NK-92 (cell line): ENCODE data around the gene SPOCK2.
A peak's percentile ranks its signal among the peaks of the same experiment; 100 is the strongest.

Experiments used
- DNase-seq: peaks from one replicate; lab custom pipeline; 2025; ENCODE audit not compliant: unreplicated experiment; lab: John Stamatoyannopoulos, UW

Gene SPOCK2

DNA sequence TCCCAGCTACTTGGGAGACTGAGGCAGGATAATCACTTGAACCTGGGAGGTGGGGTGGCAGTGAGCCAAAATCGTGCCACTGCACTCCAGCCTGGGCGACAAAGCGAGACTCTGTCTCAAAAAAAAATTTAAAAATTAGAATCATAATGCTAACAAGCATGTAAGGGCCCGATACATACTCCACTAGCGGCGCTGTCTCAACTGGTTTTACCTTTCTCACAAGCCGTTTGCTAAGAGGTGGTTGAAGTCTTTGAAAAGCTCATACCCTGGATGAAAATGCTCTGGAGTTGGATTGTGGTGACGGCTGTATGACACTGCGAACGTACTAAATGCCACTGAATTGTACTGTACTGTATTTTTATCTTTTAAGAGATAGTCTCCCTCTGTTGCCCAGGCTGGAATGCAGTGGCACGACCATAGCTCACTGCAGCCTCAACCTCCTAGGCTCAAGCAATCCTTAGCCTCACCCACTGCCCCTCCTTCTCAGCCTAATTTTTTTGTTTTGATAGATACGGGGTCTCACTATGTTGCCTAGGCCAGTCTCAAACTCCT, 29.9 kb downstream of the SPOCK2 start:
- DNase-seq, result no peak

DNA sequence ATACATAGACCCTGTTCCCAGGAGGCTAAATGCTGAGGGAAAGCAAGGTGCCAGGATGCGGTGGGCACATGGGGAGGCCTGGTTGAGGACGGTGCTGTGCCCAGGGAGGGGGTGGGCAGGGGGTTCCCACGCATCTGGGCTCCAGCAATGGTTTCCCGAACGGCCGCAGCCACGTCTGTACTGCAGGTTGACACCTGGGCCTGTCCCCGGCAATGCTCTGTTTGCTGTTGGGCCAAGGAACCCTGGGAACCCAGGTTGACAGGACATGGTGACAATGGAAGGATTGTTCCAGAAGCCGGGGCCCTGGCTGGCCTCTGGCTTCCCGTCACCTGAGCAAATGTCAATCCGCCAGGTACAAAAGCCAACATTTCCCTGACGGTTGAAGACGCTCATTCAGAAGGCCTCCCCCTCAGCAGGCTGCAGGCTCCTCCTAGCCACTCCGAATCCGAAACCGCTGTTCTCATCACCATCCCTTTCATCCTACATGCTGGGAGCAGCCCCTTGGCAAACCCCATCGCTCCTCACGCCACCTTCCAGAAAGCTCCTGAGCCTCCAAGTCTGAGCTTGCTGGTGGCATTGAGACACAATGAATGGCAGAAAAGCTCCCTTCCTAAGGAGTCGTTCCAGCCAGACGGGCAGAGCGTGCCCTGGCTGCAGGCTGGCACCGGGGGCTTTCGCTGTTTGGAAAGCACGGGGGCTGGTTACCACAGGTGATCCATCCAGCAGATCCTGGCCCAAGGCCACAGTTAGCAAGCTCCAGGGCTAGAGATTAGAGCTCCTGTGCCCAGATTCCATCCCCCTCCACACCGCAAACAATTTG, 31.2 kb downstream of the SPOCK2 start:
- DNase-seq, result no peak

DNA sequence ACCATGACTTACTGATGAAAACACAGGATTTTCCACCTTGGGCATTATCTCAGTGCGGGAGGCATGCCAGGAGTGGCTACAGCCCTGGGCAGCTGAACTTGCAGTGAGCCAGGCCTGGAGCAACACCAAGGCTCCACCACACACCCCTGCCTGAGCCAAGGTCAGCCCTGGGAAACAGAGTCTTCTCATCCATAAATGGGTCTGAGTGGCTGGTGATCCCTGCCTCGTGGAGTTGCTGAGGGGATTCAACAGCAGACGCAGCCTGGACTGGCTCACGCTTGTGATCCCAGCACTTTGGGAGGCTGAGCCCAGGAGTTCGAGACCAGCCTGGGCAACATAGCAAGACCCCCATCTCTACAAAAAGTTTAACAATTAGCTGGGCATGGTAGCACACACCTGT, 32.2 kb downstream of the SPOCK2 start:
- DNase-seq, result no peak

DNA sequence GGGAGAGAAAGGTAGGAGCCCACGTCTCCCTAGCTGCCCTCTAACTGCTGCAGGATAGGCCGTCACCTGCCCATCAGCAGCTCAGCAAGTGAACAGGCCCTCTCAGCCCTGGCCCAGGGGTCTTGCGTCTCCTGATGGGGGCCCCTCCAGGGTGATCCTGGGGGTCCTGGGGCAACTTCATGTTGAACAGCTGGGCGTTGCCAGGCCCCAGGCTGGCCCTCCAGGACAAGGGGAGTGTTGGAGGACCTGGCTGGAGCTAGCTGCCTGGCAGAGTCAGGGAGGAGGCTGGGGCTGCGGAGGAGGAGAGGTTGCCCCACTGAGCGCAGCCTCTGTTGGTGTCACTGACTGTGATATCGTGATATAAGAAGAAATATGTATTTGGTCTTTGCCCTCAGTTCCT, 34.7 kb downstream of the SPOCK2 start:
- no peak for DNase-seq

DNA sequence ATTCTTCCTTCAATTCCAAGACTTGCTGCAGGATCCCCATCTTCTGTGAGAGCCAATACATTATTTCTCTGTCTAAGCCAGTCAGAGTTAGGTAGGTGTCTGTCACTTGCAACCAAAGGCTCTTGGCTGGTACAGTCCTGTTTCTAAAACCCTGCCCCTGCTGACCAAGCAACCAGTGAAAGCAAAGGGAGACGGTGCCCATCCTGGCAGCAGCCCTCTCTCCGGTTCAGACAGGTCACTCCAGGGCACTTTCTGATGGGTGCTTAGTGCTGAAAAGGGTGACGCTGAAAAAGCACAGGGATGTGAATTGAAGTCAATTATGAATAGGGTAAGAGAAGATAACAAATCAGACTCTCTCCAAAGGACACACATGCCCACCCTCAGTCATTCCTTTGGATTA, 37.5 kb downstream of the SPOCK2 start:
- DNase-seq, result no peak

DNA sequence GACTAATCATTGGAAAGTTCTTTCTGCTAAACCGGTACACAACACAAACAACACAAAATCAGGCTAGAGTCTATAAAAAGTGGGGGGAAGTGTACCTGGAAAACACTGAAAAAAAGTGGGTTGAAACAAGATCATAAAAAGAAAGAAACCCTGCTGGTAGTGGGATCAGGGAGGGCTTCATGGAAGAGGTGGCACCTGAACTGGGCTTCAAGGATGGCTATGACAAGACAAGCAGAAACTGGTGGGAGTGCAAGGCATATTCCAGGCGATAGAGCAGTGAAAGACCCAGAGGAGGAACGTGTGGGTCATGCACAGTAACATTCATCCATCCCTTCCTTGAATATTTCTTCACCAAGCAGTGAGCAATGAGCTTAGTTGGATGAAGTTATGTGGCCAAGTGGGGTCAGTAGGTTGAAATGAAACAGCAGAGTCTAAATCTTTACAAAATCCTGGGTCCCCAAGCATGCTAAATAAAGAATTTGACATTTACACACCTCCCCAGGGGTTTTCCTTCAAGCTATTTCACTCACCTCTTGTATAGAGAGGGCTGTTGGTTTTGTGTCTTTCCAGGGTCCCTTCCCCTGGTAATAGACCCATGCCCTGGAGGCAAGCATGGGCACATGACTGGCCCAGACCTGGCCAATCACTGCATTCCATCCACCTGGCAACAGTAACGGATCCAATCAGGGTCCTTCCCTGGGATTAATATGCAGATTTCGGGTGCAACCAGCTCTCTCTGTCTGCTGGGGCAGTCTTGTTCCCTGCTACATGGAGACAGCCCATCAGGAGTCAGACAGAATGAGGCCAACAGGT, 38.2 kb downstream of the SPOCK2 start:
- no peak for DNase-seq

DNA sequence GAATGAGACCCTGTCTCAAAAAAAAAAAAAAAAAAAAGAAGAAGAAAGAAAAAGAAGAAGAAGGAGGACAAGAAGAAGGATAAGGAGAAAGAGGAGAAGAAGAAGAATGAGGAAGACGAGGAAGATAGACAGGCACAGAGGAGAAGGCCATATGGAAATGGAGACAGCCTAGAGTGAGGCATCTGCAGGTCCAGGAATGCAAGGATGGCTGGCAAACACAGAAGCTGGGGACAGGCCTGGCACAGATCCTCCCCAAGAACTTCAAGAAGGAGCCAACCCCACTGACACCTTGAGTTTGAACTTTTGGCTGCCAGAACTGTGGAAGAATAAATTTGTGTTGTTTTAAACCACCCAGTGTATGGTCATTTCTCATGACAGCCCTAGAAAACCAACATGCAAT, 38.9 kb downstream of the SPOCK2 start:
- no peak for DNase-seq

DNA sequence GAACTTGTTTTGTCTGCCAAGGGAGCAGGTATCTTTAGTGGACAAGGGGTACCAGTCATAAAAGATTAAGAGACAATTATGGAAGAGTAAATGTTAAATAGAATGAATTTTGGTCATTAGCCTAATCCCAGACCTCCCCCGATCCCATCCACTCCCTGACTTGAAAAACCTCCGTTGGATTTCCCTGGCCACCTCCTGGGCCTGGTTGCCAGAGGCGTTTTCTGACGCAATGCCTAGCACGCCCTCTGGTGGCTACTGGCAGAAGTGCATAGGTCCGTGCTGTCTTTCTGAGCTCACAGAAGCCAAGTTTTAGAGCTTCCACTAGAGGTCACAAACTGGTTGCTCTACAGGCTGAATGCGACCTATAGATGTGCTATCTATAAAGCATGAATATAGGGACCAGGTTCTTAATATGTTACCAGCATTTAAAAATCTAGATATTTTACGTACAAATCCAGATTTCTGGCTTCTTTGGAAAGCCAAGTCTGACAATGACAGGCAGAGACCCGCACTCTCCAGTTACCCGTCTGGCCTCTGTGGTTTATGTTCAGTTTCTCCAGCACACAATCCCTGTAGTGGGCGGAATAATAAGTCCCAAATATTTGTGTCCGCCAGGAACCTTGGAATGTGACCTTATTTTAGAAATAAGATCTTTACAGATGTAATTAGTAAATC, 39.8 kb downstream of the SPOCK2 start:
- DNase-seq, result peak; percentile 28

DNA sequence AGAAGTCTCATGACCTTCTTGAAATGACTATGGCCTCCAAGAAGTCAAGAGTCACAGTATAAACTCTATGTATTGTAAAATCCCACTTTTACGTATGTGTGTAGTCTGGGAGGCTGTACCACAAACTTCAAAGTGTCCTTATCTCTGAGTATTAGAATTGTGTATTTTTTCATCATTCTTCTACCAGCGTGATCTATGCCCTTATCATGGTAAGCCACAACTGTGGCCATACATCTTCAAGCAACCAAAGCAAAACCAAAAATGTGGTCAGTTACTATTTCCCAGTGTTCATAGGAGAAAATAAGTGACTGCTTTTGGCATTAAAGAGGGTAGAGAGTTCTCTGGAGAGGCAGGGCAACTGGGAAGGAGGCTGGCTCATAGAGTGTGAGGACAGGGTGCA, 42.8 kb downstream of the SPOCK2 start:
- no peak for DNase-seq

DNA sequence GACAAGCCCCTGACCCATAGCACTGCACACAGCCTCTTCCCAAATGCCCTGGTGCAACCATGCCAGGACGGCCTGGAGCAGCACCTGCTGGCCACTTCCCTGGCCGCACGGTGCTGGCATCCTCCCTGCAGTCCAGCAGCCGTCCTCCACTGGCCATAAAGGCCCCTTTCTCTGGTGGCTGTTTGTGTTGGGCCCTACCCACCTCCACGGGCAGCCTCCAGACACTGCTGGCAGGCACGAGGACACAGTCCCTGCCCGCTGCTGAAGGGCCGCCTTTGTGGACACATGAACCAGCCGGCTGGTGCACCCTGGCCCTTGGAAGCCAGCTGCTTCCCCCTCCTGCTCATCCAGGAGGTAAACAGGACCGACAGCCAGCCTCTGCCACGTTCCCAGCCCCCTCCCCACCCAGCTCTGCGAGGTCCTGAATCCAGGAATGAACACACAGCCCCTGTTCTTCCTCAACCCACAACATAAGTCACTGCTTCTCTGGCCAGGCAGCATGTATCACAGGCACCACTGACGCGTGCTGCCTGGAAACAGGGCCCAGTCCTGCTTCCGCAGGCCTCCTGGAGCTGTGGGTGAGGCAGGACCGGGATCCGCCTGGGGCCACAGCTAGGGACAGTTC, 43.8 kb downstream of the SPOCK2 start:
- no peak for DNase-seq

DNA sequence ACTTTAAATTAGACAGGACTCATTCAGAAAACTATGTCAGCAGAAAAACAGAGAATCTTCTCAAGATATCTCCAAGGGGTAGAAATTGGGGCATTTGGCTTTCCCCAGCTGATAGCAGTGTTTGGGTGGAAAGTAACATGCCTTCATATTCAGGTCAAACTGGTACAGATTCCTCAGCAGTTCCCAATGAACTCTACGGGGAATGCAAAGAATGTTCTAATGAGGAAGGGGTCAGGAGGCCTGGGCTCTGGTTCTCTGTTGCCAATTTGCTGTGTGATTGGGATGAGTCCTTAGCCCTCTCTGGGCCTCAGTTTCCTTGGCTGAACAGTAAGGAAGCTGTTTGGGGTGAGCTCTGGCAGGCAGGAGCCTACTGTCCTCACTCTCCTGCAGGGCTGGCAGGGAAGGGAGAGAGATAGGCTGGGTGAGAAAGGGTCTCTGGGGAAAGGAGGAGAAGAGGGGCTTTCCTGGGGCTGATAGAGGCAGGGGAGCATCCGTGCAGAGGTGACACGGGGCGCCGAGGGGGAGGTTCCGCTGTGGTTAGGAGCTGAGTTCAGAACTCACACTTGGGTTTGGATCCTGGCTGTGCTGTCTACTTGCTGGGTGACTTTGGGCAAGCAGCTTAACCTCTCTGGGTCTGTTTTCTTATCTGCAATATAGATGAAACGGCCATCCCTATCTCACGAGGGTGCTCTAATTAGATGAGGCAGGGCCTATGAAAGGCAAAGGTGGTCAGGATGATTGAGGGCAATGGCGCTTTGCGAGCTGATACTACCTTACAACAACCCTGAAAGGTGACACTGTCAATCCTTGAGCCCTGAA, 45.1 kb downstream of the SPOCK2 start:
- no peak for DNase-seq

DNA sequence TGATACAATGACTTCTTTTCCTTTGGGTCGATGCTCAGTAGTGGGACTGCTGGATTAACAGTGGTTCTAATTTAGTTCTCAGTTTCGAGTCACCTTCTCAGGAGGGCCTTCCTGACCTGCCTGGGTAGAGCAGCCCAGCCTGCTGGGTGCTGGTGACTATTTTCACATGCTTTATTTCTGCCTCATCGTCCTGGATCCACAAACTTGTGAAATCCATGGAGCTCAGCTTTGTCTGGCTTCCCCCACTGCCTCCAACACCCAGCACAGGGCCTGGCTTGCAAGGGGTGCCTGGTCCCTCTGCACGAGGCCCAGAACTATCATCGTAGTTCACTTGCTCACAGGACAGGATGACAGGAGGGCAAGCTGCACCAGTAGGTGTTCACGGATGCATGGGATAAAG, 46.9 kb downstream of the SPOCK2 start:
- no peak for DNase-seq

DNA sequence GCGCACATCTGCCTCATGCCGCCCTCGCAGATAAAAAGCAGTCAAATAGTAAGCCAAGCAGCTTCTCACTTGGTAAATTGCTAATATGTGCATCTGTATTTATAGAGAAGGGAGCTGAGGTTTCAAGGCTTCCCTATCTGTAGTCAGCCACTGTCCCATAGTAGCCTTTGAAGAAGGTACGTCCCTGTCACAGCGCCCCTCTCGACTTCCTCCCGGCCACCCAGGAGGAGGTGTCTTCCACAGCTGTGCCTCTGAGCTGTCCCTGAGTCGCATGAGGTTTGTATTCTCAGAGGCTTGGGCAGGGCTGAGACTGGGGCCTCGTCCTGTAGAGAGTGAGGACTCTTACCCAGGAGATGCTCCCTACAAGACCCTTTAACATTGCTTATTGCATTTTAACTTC, 49.0 kb downstream of the SPOCK2 start:
- no peak for DNase-seq

DNA sequence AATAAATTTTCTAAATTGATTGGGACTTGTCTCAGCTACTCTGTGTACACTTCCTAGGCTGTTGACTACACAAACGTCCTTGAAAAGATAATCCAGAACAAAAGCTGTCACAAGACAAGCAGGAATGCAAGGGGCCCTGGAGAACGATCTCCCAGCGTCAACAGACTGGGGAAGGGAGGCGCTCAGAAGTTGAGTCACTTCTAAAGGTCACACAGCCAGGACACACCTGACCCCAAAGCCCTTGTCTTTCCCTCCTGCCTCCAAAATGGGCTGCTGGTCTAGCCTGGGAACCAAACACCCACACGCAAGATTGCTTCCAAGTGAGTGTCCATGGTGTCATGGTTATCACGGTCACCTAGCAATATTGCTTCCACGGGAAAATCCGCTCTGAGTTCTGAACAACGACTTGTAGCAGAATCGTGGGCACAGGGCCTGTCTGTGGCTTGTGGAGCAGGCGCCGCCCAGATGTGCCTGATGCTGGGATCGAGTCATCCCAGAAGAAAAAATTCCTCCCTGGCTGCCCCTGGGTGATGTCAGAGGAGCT, 49.8 kb downstream of the SPOCK2 start:
- no peak for DNase-seq

DNA sequence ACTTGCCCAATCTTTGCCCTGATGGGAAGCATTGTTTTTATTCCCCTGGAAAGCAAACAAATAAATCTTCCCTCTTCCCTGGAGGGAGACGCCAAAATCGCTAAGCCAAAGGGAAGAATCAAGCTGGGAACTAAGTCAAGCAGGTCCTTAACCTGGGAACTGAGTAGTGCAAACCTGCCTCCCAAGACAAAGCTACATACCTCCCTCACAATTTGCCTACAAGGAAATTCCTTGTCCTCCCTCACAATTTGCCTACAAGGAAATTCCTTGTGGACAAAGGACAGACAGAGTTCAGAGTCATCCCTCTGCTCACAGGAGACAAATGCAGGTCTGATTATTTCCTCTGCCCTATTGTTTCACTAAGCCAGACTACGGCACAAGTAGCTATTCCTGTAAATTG, 50.5 kb downstream of the SPOCK2 start:
- DNase-seq, result no peak

DNA sequence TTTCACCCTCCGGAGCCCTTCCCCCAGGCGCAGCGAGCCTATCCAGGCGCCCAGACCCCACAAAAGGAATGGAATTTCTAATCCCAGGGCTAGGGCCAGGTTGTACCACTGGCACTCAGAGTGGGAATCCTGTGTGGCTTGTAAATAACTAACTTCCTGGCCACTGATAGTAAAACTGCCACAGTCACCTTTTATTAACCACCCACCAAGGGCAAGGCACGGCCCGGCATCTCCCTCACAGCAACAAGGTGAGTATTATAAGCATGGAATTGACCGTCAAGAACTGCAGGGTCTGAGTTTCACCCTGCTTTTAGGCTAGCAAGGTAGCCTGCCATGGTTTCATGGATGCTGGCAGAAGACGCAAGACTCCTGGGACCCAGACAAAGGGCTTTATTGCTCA, 51.1 kb downstream of the SPOCK2 start:
- no peak for DNase-seq

DNA sequence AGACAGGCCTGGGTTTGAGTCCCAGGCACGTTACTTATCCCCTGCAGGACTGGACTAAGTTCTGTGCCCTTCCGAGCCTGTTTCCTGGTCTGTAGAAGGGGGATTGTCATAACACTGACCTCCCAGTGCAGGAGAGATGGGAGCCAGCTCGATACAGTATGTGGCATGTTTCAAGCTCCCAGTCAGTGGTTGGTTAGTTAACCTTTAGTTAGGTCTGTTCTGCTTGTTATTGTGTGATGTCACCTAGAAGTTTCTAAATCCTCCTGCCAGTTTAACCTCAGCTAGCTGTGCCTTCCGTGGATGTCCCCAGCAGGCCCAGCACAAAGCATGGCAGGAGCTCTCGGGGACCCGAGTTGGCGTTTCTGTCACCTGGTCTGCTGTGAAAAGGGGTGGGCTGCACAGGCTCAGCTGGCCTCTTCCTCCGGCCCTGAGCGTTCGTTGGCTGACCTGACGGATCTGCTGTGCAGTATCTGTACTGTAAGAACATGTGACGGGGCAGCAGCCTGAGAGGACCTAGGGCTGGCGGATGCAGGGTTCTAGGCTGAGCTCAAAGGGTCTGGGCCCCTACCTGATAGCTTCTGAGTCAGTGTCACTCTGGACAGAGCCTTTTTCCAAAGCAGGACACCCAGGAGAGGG, 53.0 kb downstream of the SPOCK2 start:
- DNase-seq, result no peak

DNA sequence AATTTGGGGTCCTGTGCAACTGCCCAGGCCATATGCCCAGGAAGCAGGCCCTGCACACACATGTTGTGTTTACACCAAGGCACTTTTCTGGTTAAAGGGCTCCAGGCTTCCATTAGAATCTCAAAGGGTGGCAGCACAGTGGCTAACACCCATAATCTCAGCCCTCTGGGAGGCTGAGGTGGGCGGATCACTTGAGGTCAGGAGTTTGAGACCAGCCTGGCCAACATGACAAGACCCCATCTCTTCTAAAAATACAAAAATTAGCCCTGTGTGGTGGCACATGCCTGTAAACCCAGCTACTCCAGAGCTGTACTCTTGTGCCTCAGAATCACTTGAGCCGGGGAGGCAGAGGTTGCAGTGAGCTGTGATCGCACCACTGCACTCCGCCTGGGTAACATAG, 53.6 kb downstream of the SPOCK2 start:
- no peak for DNase-seq

DNA sequence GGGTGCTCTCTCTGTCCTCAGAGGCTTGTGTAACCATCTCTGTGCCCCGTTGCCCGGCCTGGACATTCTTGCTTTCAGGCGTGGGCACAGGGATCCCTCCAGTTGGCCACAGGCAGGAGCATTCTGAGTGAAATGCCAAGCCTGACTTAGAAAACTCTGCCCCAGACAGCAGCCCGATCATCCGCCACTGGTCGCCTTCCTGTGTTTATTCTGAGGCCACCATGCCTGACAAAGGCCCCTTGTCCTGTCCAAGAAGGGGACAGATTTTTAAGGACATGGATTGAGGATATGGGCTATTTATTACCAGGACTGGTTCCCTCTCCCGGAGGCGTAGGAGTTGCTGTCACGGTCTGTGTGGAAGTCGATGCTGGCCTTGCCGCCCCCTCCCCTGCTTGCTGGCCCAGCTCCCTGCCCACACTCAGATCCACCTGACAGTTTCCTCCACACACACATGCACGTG, 54.3 kb downstream of the SPOCK2 start:
- no peak for DNase-seq
